ENCODE data around the gene SNX20. TPM values are rescaled to one million over a fixed set of nuclear protein-coding genes. Genes with fewer than 3 reads are reported as not detected.

SNX20 gene
- total and polyA plus RNA-seq, 9 donors, result 0.38 to 2.7 (median 0.82) TPM

DNA sequence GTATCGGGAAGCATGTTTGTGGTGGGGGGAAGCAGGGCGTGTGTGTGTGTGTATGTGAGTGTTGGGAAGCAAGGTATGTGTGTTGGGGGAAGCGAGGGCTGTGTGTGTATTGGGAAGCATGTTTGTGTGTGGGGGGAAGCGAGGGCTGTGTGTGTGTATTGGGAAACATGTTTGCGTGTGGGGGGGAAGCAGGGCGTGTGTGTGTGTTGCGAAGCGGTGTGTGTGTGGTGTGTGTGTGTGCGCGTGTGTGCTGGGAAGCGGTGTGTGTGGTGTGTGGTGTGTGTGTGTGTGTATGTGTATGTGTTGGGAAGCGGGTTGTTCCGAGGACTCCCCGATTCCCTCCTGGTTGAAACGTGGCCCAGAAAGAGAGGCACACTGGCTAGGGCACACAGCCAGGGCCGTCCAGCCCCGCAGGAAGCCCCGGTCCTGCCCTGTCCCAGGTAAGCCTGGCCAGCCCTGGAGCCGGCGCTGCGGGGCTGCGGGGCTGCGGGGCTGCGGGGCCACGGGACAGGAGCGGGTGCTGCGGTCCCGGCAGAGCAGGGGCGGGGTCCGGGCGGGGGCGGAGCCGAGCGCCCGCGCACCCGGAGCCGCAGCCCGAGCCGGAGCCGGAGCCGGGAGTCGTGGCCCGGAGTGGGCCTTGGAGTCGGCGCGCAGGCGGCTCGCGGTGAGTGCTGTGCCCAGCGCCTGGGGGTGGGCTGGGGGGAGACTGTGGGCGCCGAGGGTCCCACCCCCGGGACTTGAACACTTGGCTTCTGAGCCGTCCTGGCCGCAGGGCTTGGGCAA lies 12.1 kb upstream of the SNX20 start, which contains the start of gene NOD2:
NOD2 (plus strand) TSS at position 608 of the 783 bp plus-strand sequence. CDS start 5,890 bp downstream, outside the sequence.
- Histone ChIP-seq H3K4me1 (ENCODE audit: insufficient read depth) (peaks cover 9% of the 10 kb centered on the region), H3K9me3 (no peaks in the 10 kb centered on the region), H3K36me3 (no peaks in the 10 kb centered on the region), H3K4me3 (peak within 1 kb of the TSS; percentile 30), H3K27ac (no peak within 1 kb of the TSS), H3K27me3 (no peaks in the 10 kb centered on the region)
- peak in 4 of 5 donors; percentile 35 to 58 (median 48) for DNase-seq
- TF ChIP-seq, protein P1, sequence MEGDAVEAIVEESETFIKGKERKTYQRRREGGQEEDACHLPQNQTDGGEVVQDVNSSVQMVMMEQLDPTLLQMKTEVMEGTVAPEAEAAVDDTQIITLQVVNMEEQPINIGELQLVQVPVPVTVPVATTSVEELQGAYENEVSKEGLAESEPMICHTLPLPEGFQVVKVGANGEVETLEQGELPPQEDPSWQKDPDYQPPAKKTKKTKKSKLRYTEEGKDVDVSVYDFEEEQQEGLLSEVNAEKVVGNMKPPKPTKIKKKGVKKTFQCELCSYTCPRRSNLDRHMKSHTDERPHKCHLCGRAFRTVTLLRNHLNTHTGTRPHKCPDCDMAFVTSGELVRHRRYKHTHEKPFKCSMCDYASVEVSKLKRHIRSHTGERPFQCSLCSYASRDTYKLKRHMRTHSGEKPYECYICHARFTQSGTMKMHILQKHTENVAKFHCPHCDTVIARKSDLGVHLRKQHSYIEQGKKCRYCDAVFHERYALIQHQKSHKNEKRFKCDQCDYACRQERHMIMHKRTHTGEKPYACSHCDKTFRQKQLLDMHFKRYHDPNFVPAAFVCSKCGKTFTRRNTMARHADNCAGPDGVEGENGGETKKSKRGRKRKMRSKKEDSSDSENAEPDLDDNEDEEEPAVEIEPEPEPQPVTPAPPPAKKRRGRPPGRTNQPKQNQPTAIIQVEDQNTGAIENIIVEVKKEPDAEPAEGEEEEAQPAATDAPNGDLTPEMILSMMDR (IDR thresholded peaks at IDR 0.05), result no peak
- TF ChIP-seq POLR2A (IDR thresholded peaks at IDR 0.05) (no peak), EP300 (IDR thresholded peaks at IDR 0.05) (no peak)
- 7 to 17% (median 8%) methylated on average over 37 to 56 of the region's 56 CpGs for WGBS, 3 donors
- intact Hi-C loops (cut with DNase I), result no loop called here

DNA sequence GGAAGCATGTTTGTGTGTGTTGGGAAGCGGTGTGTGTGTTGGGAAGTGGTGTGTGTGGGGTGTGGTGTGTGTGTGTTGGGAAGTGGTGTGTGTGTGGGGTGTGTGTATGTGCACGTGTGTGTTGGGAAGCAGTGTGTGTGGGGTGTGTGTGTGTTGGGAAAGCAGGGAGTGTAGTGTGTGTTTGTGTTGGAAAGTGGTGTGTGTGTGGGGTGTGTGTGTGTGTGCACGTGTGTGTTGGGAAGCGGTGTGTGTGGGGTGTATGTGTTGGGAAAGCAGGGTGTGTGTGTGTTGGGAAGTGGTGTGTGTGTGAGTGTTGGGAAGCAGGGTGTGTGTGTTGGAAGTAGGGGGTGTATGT lies 11.5 kb upstream of the SNX20 start:
- peaks cover 9% of the 10 kb centered on the region for H3K4me1 ChIP-seq (ENCODE audit: insufficient read depth)
- H3K9me3 ChIP-seq, result no peaks in the 10 kb centered on the region
- H3K36me3 ChIP-seq, result no peaks in the 10 kb centered on the region
- 72 to 76% (median 73%) methylated on average over 4 of the region's 4 CpGs for WGBS, 3 donors
- H3K27me3 ChIP-seq, result no peaks in the 10 kb centered on the region
- H3K4me3 ChIP-seq, result no peak overlapping the region
- TF ChIP-seq POLR2A (IDR thresholded peaks at IDR 0.05) (no peak), EP300 (IDR thresholded peaks at IDR 0.05) (no peak)
- TF ChIP-seq, protein P1 (IDR thresholded peaks at IDR 0.05), result no peak
- DNase-seq, result no peak
- no peak overlapping the region for H3K27ac ChIP-seq
- intact Hi-C loops (cut with DNase I), result no loop called here

DNA sequence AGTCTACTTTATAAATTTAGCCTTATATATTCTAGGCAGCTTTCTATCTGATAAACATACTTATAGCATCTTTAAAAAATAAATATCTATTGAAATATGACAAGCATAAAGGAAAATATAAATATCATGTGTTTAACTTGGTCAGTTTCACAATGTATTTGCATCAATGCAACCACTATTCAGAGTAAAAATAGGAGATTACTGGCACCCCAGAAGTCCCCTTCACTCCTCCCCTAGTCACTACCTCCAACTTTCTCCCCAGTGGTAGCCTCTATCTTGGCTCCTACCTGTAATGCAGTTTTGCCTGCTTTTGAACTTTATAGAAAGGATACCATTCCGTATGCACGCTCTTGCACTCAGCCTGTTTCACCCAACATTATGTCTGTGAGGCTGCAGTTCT lies 9.1 kb upstream of the SNX20 start:
- no peak for DNase-seq
- no peak overlapping the region for H3K4me3 ChIP-seq
- TF ChIP-seq POLR2A (IDR thresholded peaks at IDR 0.05) (no peak), EP300 (IDR thresholded peaks at IDR 0.05) (no peak)
- TF ChIP-seq, protein P1 (IDR thresholded peaks at IDR 0.05), result no peak
- peaks cover 9% of the 10 kb centered on the region for H3K4me1 ChIP-seq (ENCODE audit: insufficient read depth)
- intact Hi-C loops (cut with DNase I), result no loop called here
- no peak overlapping the region for H3K27ac ChIP-seq
- WGBS, 3 donors, result 89 to 95% (median 91%) methylated on average over 2 of the region's 2 CpGs
- H3K36me3 ChIP-seq, result no peaks in the 10 kb centered on the region
- no peaks in the 10 kb centered on the region for H3K27me3 ChIP-seq
- no peaks in the 10 kb centered on the region for H3K9me3 ChIP-seq

DNA sequence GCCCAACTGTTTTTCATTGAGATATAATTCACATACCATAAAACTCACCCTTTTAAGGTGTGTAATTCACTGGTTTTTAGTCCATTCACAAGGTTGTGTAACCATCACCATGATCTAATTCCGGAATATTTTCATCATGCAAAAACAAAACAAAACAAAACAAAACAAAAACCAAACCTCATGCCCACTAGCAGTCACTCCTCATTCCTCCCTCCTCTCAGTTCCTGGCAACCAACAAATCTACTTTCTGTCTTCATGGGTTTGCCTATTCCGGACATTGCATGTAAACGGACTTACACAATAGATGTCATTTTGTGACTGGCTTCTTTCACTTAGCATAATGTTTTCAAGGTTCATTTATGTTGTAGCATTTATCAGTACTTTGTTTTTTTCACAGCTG lies 7.8 kb upstream of the SNX20 start:
- 76 to 87% (median 84%) methylated on average over 3 of the region's 3 CpGs for WGBS, 3 donors
- intact Hi-C loops (cut with DNase I), result no loop called here

More for the DNA sequence above, 7.8 kb upstream of the SNX20 start:
- Histone ChIP-seq H3K27ac (no peak overlapping the region), H3K4me1 (ENCODE audit: insufficient read depth) (peaks cover 7% of the 10 kb centered on the region), H3K36me3 (no peaks in the 10 kb centered on the region), H3K27me3 (no peaks in the 10 kb centered on the region), H3K4me3 (no peak overlapping the region), H3K9me3 (no peaks in the 10 kb centered on the region)
- TF ChIP-seq POLR2A (IDR thresholded peaks at IDR 0.05) (no peak), EP300 (IDR thresholded peaks at IDR 0.05) (no peak)
- TF ChIP-seq, protein P1 (IDR thresholded peaks at IDR 0.05), result no peak
- DNase-seq, result no peak

All from ovary (tissue), 9 donors.